Smooth muscle cell (in vitro differentiated cells): Measurements from ENCODE around the gene SLC51B. TPM values are rescaled to one million over a fixed set of nuclear protein-coding genes. Genes with fewer than 3 reads are reported as not detected.
A peak's percentile ranks its signal among the peaks of the same experiment; 100 is the strongest.

ENCODE experiments used
- DNase-seq: peaks from one replicate; lab custom pipeline; 2025; ENCODE audit not compliant: unreplicated experiment; lab: John Stamatoyannopoulos, UW
- H2AFZ ChIP-seq: fragments of 200-600 bp; sonication (generic); 2 replicates; pipeline ENCODE4 v1.6.0; 2016; ENCODE audit warnings: antibody characterized with exemption, low read depth, mild to moderate bottlenecking
- H3F3A ChIP-seq: fragments of 200-600 bp; sonication (generic); 2 replicates; pipeline ENCODE4 v1.6.0; 2017; ENCODE audit warnings: antibody characterized with exemption, low read depth
- H3K27ac ChIP-seq: fragments of 200-600 bp; sonication (generic); 2 replicates; pipeline ENCODE4 v1.5.1; 2016; ENCODE audit warnings: low read depth, mild to moderate bottlenecking
- H3K27me3 ChIP-seq: fragments of 200-600 bp; sonication (generic); 2 replicates; pipeline ENCODE4 v1.6.1; 2016; ENCODE audit warnings: low read depth, mild to moderate bottlenecking
- H3K36me3 ChIP-seq: fragments of 200-600 bp; sonication (generic); 2 replicates; pipeline ENCODE4 v1.5.1; 2016; ENCODE audit warnings: low read depth
- H3K4me1 ChIP-seq: fragments of 200-600 bp; sonication (generic); 2 replicates; pipeline ENCODE4 v1.5.1; 2016; ENCODE audit warnings: low read depth
- H3K4me2 ChIP-seq: fragments of 200-600 bp; sonication (generic); 2 replicates; pipeline ENCODE4 v1.6.0; 2016; ENCODE audit warnings: mild to moderate bottlenecking
- H3K4me3 ChIP-seq: fragments of 200-600 bp; sonication (generic); 2 replicates; pipeline ENCODE4 v1.5.1; 2016; ENCODE audit warnings: mild to moderate bottlenecking
- H3K79me2 ChIP-seq: fragments of 200-600 bp; sonication (generic); 2 replicates; pipeline ENCODE4 v1.6.0; 2016; ENCODE audit warnings: low read depth, mild to moderate bottlenecking
- H3K9ac ChIP-seq: fragments of 200-600 bp; sonication (generic); 2 replicates; pipeline ENCODE4 v1.6.0; 2016; ENCODE audit warnings: low read depth
- H3K9me3 ChIP-seq: fragments of 200-600 bp; sonication (generic); replicated peaks from 2 replicates; pipeline ENCODE4 v1.5.1; 2016; ENCODE audit warnings: low read depth
- H4K20me1 ChIP-seq: fragments of 200-600 bp; sonication (generic); 2 replicates; pipeline ENCODE4 v1.6.0; 2016; ENCODE audit warnings: low read depth
- CTCF ChIP-seq: fragments of 200-600 bp; sonication (generic); IDR thresholded peaks from 2 replicates; pipeline ENCODE4 v1.5.1; 2017; ENCODE audit warnings: borderline replicate concordance, mild to moderate bottlenecking, antibody characterized with exemption; ENCODE audit not compliant: insufficient read depth, poor library complexity, severe bottlenecking
- WGBS: methylation state at CpG from one replicate; pipeline ENCODE4 v1.1.7; 2016; ENCODE audit warnings: low lambda C conversion rate; 5-methylcytosine and 5-hydroxymethylcytosine counted together
- polyA plus RNA-seq: library from polyadenylated mRNA; unstranded; fragments of >200 nt; fragmentation: Nextera tagmentation; extraction: Ambion mirVana; gene quantifications from 2 replicates; pipeline ENCODE4 v1.2.1, GENCODE V29; 2016
- total RNA-seq: library from RNA; depleted of rRNA; stranded (reverse); fragments of >200 nt; gene quantifications from 2 replicates; pipeline ENCODE4 v1.2.3, GENCODE V29; 2014

SLC51B gene
- total RNA-seq (not detected in 2 replicates), polyA plus RNA-seq (not detected in 2 replicates)

- H3K27ac ChIP-seq, result no peak within 1 kb of the TSS
- 92% methylated on average over 7 of the region's 7 CpGs for WGBS
- H4K20me1 ChIP-seq, result no peaks in the 10 kb centered on the region
- H3K4me1 ChIP-seq, result no peaks in the 10 kb centered on the region
- TF ChIP-seq CTCF, result no peak
- no peak within 1 kb of the TSS for H3K4me3 ChIP-seq
- no peaks in the 10 kb centered on the region for H3K36me3 ChIP-seq
- no peaks in the 10 kb centered on the region for H3K79me2 ChIP-seq
- no peak within 1 kb of the TSS for H3K9ac ChIP-seq
- no peak within 1 kb of the TSS for H3K4me2 ChIP-seq
- no peaks in the 10 kb centered on the region for H3K9me3 ChIP-seq
- no peak for DNase-seq
- H2AFZ ChIP-seq, result no peak within 1 kb of the TSS
- H3K27me3 ChIP-seq, result no peaks in the 10 kb centered on the region
- H3F3A ChIP-seq, result no peaks in the 10 kb centered on the region
Observed at GRCh38 chr15:65044724-65045481, at the start of gene SLC51B. Gene SLC51B, plus strand, starts transcription at chr15:65045387. Its CDS starts 4,618 bp downstream, at chr15:65050005.

DNA sequence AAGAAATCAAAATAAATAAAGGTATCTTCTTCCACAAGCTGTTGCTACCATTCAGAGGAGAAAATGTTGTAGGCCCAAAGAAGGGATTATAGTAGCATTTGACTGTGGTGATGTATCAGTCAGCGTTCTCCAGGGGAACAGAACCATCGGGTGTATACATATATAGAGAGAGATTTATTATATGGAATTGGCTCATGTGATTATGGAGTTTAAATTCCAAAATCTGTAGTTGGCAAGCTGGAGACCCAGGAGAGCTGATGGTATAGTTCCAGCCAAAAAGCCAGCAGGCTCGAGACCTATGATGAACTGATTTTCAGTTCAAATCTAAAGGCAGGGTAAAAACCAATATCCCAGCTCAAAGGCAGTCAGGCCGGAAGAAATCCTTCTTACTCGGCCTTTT, 48.1 kb upstream of the SLC51B start:
- Histone ChIP-seq H3K27me3 (no peaks in the 10 kb centered on the region), H3K27ac (no peak overlapping the region)
- WGBS, result 82% methylated on average over 5 of the region's 5 CpGs

DNA sequence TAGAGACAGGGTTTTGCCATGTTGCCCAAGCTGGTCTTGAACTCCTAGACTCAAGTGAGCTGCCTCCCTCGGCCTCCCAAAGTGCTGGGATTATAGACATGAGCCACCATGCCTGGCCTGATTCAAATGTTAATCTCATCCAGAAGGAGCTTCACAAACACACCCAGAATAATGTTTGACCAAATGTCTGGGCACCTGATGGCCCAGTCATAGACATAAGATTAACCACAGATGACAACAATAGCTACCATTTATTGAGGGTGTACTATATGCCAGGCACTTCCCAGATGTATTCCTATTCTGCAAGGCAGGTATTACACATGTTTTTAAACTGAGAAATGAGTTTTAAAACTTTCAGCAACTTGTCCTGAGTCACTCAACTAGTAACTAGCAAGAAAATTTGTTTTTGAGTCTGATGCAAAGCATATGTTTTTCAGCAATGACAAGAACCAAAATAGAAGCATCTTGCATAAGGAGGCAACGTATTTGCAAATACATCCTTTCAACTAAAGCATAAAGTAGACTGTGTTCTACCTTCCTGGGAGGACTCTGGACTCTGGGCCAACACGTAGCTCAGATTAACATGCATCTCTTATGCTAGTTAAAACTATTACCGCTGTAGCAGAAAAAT, 47.3 kb upstream of the SLC51B start:
- Histone ChIP-seq H2AFZ (no peak overlapping the region), H3K27me3 (no peaks in the 10 kb centered on the region), H3K4me1 (no peaks in the 10 kb centered on the region), H3F3A (no peaks in the 10 kb centered on the region), H3K4me2 (no peak overlapping the region), H3K9ac (no peak overlapping the region), H4K20me1 (no peaks in the 10 kb centered on the region), H3K4me3 (no peak overlapping the region), H3K36me3 (no peaks in the 10 kb centered on the region), H3K79me2 (no peaks in the 10 kb centered on the region), H3K27ac (no peak overlapping the region), H3K9me3 (no peaks in the 10 kb centered on the region)
- no peak for TF ChIP-seq CTCF
- 88% methylated on average over 4 of the region's 4 CpGs for WGBS
- no peak for DNase-seq

More for the DNA sequence above, 48.1 kb upstream of the SLC51B start:
- Histone ChIP-seq H3K9me3 (no peaks in the 10 kb centered on the region), H3F3A (no peaks in the 10 kb centered on the region), H3K4me3 (no peak overlapping the region), H3K4me1 (no peaks in the 10 kb centered on the region), H3K9ac (no peak overlapping the region), H3K36me3 (no peaks in the 10 kb centered on the region), H2AFZ (peak overlapping the region; percentile 65), H3K4me2 (no peak overlapping the region), H4K20me1 (no peaks in the 10 kb centered on the region), H3K79me2 (no peaks in the 10 kb centered on the region)
- DNase-seq, result no peak
- no peak for TF ChIP-seq CTCF
